ENCODE results near the gene FOXI1. TPM values are rescaled to one million over a fixed set of nuclear protein-coding genes. Genes with fewer than 3 reads are reported as not detected.
A peak's percentile ranks its signal among the peaks of the same experiment; 100 is the strongest.

FOXI1 gene
- total RNA-seq, 1 donor from 2014 or later = not detected

GRCh38 chr5:170132269-170132975 is 26.7 kb downstream of the FOXI1 start:
- Histone ChIP-seq H3K4me3 (ENCODE audit: low read depth, low read length) (no peak overlapping the region), H3K27me3 (ENCODE audit: control insufficient read depth, insufficient read depth, low read length) (no peaks in the 10 kb centered on the region), H3K36me3 (ENCODE audit: control insufficient read depth, insufficient read depth, low read length) (no peaks in the 10 kb centered on the region)
- no peak for TF ChIP-seq CTCF (IDR thresholded peaks at IDR 0.05; ENCODE audit: insufficient read depth, low read length, severe bottlenecking)
- FAIRE-seq = no peak
- DNase-seq (ENCODE audit: low read depth) = peak; percentile 24

- TF ChIP-seq CTCF (IDR thresholded peaks at IDR 0.05; ENCODE audit: insufficient read depth, low read length, severe bottlenecking) = no peak
- no peak for DNase-seq (ENCODE audit: low read depth)
- no peaks in the 10 kb centered on the region for H3K27me3 ChIP-seq (ENCODE audit: control insufficient read depth, insufficient read depth, low read length)
- no peaks in the 10 kb centered on the region for H3K36me3 ChIP-seq (ENCODE audit: control insufficient read depth, insufficient read depth, low read length)
- no peak overlapping the region for H3K4me3 ChIP-seq (ENCODE audit: low read depth, low read length)
- no peak for FAIRE-seq
Measured at GRCh38 chr5:170132976-170133448, 27.3 kb downstream of the FOXI1 start.

GRCh38 chr5:170135796-170136490 is 30.2 kb downstream of the FOXI1 start:
- Histone ChIP-seq H3K36me3 (ENCODE audit: control insufficient read depth, insufficient read depth, low read length) (no peaks in the 10 kb centered on the region), H3K27me3 (ENCODE audit: control insufficient read depth, insufficient read depth, low read length) (no peaks in the 10 kb centered on the region), H3K4me3 (ENCODE audit: low read depth, low read length) (no peak overlapping the region)
- peak; percentile 60 for DNase-seq (ENCODE audit: low read depth)
- FAIRE-seq = no peak
- no peak for TF ChIP-seq CTCF (IDR thresholded peaks at IDR 0.05; ENCODE audit: insufficient read depth, low read length, severe bottlenecking)

- no peaks in the 10 kb centered on the region for H3K36me3 ChIP-seq (ENCODE audit: control insufficient read depth, insufficient read depth, low read length)
- no peak for FAIRE-seq
Measured at GRCh38 chr5:170136506-170136905, 30.8 kb downstream of the FOXI1 start.

GRCh38 chr5:170137694-170138214 is 32.1 kb downstream of the FOXI1 start:
- H3K4me3 ChIP-seq (ENCODE audit: low read depth, low read length) = no peak overlapping the region
- FAIRE-seq (no peak), DNase-seq (ENCODE audit: low read depth) (no peak)
- no peaks in the 10 kb centered on the region for H3K27me3 ChIP-seq (ENCODE audit: control insufficient read depth, insufficient read depth, low read length)
- H3K36me3 ChIP-seq (ENCODE audit: control insufficient read depth, insufficient read depth, low read length) = no peaks in the 10 kb centered on the region
- no peak for TF ChIP-seq CTCF (IDR thresholded peaks at IDR 0.05; ENCODE audit: insufficient read depth, low read length, severe bottlenecking)

More at GRCh38 chr5:170136506-170136905, 30.8 kb downstream of the FOXI1 start:
- Histone ChIP-seq H3K27me3 (ENCODE audit: control insufficient read depth, insufficient read depth, low read length) (no peaks in the 10 kb centered on the region), H3K4me3 (ENCODE audit: low read depth, low read length) (no peak overlapping the region)
- DNase-seq (ENCODE audit: low read depth) = no peak
- TF ChIP-seq CTCF (IDR thresholded peaks at IDR 0.05; ENCODE audit: insufficient read depth, low read length, severe bottlenecking) = no peak
